HL-60 (cell line): ENCODE results near the gene KRTAP3-3.

Source experiments
- GABPA ChIP-seq: IDR thresholded peaks from 2 replicates; pipeline ENCODE4 v1.6.1; 2012; ENCODE audit warnings: low read depth
- POLR2AphosphoS5 ChIP-seq: IDR thresholded peaks from 2 replicates; pipeline ENCODE4 v1.6.1; 2012; ENCODE audit warnings: low read depth
- SPI1 ChIP-seq: IDR thresholded peaks from 2 replicates; pipeline ENCODE4 v1.6.1; 2012; ENCODE audit warnings: low read depth, mild to moderate bottlenecking, borderline replicate concordance
- TF ChIP-seq, protein P1 (sequence below): IDR thresholded peaks from one replicate; pipeline ENCODE4 v1.5.1; 2011; ENCODE audit warnings: low read length, control low read depth, inconsistent platforms; ENCODE audit not compliant: insufficient read depth
- TF ChIP-seq, protein P2 (sequence below): IDR thresholded peaks from 2 replicates; pipeline ENCODE4 v1.6.1; 2012; ENCODE audit warnings: low read depth; ENCODE audit not compliant: insufficient replicate concordance

GRCh38 chr17:40996829-40997228 lies 2.9 kb upstream of the KRTAP3-3 start:
- TF ChIP-seq, protein P1, sequence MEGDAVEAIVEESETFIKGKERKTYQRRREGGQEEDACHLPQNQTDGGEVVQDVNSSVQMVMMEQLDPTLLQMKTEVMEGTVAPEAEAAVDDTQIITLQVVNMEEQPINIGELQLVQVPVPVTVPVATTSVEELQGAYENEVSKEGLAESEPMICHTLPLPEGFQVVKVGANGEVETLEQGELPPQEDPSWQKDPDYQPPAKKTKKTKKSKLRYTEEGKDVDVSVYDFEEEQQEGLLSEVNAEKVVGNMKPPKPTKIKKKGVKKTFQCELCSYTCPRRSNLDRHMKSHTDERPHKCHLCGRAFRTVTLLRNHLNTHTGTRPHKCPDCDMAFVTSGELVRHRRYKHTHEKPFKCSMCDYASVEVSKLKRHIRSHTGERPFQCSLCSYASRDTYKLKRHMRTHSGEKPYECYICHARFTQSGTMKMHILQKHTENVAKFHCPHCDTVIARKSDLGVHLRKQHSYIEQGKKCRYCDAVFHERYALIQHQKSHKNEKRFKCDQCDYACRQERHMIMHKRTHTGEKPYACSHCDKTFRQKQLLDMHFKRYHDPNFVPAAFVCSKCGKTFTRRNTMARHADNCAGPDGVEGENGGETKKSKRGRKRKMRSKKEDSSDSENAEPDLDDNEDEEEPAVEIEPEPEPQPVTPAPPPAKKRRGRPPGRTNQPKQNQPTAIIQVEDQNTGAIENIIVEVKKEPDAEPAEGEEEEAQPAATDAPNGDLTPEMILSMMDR, result no peak
- TF ChIP-seq, protein P2, sequence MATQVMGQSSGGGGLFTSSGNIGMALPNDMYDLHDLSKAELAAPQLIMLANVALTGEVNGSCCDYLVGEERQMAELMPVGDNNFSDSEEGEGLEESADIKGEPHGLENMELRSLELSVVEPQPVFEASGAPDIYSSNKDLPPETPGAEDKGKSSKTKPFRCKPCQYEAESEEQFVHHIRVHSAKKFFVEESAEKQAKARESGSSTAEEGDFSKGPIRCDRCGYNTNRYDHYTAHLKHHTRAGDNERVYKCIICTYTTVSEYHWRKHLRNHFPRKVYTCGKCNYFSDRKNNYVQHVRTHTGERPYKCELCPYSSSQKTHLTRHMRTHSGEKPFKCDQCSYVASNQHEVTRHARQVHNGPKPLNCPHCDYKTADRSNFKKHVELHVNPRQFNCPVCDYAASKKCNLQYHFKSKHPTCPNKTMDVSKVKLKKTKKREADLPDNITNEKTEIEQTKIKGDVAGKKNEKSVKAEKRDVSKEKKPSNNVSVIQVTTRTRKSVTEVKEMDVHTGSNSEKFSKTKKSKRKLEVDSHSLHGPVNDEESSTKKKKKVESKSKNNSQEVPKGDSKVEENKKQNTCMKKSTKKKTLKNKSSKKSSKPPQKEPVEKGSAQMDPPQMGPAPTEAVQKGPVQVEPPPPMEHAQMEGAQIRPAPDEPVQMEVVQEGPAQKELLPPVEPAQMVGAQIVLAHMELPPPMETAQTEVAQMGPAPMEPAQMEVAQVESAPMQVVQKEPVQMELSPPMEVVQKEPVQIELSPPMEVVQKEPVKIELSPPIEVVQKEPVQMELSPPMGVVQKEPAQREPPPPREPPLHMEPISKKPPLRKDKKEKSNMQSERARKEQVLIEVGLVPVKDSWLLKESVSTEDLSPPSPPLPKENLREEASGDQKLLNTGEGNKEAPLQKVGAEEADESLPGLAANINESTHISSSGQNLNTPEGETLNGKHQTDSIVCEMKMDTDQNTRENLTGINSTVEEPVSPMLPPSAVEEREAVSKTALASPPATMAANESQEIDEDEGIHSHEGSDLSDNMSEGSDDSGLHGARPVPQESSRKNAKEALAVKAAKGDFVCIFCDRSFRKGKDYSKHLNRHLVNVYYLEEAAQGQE, result no peak
- TF ChIP-seq POLR2AphosphoS5 (no peak), GABPA (no peak), SPI1 (no peak)
